ENCODE results near the gene RAP1GAP2. TPM values are rescaled to one million over a fixed set of nuclear protein-coding genes. Genes with fewer than 3 reads are reported as not detected.
A peak's percentile ranks its signal among the peaks of the same experiment; 100 is the strongest.

Gene RAP1GAP2
- total RNA-seq, 3 donors from 2014 or later, result 26.6 to 45.3 (median 43.3) TPM

DNA sequence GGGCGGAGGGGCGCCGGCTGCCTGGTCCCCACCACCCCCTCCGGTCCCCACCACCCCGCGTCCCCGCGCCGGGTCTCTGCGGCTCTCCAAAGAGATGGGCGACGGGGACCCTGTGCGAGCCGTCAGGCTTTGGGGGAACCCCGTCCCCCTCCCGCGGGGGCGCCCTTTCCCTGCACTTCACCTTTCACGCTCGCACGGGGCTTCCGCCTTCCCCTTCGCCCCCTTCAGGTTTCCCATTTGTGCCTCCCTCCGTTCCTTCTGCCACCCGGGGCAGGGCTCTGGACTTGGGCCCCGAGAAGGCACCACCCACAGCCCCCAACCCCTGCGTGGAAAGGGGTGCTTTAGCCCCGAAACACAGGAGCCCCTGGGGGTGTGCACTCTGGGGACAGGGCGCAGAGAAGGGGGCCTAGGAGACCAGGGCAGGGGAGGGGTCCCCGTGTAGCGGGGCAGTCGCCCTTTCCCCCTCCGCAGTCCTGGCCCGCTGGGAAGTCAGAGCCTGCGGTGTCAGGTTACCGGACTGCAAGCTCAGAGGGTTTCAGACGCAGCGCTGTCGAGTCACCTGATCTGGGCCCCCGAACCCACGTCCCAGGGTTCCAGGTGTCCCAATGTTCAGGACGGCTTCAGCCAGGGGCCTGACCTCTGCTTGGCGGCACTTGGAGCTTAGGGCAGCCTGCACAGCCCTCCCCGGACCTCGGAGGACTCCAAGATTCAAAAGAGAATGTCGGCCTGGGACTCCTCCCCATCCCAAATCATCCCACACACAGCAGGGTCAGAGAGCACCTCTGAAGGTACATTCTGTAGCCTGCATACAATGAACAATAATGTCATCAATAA, 40.1 kb upstream of the RAP1GAP2 start:
- intact Hi-C loops (cut with DNase I, micrococcal nuclease), result no loop called here
- Histone ChIP-seq H3K4me3 (peak overlapping the region; percentile 24), H3K4me1 (ENCODE audit: low read depth) (peaks cover 3% of the 10 kb centered on the region), H3K36me3 (ENCODE audit: low read depth) (no peaks in the 10 kb centered on the region), H3K9me3 (no peaks in the 10 kb centered on the region)
- peak; percentile 32 for ATAC-seq
- DNase-seq, result peak in 2 of 3 donors; percentile 49 to 53
- TF ChIP-seq, protein P1, sequence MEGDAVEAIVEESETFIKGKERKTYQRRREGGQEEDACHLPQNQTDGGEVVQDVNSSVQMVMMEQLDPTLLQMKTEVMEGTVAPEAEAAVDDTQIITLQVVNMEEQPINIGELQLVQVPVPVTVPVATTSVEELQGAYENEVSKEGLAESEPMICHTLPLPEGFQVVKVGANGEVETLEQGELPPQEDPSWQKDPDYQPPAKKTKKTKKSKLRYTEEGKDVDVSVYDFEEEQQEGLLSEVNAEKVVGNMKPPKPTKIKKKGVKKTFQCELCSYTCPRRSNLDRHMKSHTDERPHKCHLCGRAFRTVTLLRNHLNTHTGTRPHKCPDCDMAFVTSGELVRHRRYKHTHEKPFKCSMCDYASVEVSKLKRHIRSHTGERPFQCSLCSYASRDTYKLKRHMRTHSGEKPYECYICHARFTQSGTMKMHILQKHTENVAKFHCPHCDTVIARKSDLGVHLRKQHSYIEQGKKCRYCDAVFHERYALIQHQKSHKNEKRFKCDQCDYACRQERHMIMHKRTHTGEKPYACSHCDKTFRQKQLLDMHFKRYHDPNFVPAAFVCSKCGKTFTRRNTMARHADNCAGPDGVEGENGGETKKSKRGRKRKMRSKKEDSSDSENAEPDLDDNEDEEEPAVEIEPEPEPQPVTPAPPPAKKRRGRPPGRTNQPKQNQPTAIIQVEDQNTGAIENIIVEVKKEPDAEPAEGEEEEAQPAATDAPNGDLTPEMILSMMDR (IDR thresholded peaks at IDR 0.05), result no peak

DNA sequence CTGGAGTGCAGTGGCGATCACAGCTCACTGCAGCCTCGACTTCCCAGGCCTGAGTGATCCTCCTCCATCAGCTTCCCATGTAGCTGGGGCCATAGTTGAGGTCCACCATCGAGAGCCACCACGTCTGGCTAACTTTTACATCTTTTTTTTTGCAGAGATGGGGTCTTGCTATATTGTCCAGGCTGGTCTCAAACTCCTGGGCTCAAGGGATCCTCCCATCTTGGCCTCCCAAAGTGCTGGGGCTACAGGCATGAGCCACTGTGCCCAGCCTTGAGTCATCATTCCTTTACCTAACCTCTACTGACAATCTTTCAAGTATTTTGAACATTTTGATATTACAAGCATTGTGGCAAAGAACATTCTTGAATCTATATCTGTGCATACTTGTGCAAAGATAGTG, 37.4 kb upstream of the RAP1GAP2 start:
- ATAC-seq, result no peak
- TF ChIP-seq, protein P1 (IDR thresholded peaks at IDR 0.05), result no peak

DNA sequence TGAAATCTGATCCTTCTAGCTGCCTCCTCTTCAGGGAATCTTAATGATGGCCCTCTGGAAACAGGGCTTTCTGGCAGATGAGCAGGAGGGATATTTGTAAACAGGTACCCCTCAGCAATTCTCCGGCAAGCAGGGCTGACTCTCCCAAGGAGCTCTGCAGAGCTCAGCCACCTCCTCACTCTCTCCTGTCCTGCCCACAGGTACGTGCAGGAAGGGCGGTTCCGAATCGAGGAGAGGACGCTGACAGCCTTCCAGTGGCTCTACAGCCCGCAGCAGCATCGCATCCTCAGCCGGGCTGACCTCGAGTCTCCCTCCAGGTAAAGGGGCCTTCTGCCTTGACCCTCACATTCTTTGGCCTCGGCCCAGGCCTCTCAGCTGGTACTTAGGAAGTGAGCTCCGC, 26.1 kb upstream of the RAP1GAP2 start:
- intact Hi-C loops (cut with DNase I, micrococcal nuclease), result no loop called here
- no peaks in the 10 kb centered on the region for H3K9me3 ChIP-seq
- ATAC-seq (no peak), DNase-seq (no peak)
- no peaks in the 10 kb centered on the region for H3K36me3 ChIP-seq (ENCODE audit: low read depth)
- H3K4me3 ChIP-seq, result no peak overlapping the region
- TF ChIP-seq, protein P1 (IDR thresholded peaks at IDR 0.05), result no peak
- peaks cover 4% of the 10 kb centered on the region for H3K4me1 ChIP-seq (ENCODE audit: low read depth)

More for the DNA sequence above, 37.4 kb upstream of the RAP1GAP2 start:
- Histone ChIP-seq H3K4me1 (ENCODE audit: low read depth) (peaks cover 3% of the 10 kb centered on the region), H3K36me3 (ENCODE audit: low read depth) (no peaks in the 10 kb centered on the region), H3K9me3 (no peaks in the 10 kb centered on the region), H3K4me3 (no peak overlapping the region)
- no peak for DNase-seq
- intact Hi-C loops (cut with DNase I, micrococcal nuclease), result no loop called here

DNA sequence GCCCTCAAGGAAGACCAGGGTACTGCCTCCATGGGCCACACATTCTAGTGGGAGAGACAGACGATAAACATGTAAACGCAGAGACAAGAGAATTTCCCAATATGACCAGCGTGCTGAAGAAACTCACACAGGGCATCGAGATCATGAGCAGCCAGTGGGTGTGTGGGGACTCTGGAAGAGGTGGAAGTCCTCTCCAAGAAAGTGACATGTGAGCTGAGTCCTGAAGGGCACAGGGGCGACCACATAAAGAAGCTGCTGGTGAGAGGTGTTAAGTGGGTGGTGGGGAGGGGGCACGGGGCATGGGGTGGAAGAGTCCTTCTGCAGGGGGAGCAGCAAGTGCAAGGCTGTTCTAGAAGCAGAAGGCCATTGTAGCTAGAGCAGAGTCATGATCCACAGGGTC, 21.0 kb upstream of the RAP1GAP2 start:
- no peak for DNase-seq
- Histone ChIP-seq H3K4me1 (ENCODE audit: low read depth) (peaks cover 4% of the 10 kb centered on the region), H3K4me3 (no peak overlapping the region), H3K9me3 (no peaks in the 10 kb centered on the region), H3K36me3 (ENCODE audit: low read depth) (no peaks in the 10 kb centered on the region)
- ATAC-seq, result no peak
- TF ChIP-seq, protein P1 (IDR thresholded peaks at IDR 0.05), result no peak
- intact Hi-C loops (cut with DNase I, micrococcal nuclease), result no loop called here

DNA sequence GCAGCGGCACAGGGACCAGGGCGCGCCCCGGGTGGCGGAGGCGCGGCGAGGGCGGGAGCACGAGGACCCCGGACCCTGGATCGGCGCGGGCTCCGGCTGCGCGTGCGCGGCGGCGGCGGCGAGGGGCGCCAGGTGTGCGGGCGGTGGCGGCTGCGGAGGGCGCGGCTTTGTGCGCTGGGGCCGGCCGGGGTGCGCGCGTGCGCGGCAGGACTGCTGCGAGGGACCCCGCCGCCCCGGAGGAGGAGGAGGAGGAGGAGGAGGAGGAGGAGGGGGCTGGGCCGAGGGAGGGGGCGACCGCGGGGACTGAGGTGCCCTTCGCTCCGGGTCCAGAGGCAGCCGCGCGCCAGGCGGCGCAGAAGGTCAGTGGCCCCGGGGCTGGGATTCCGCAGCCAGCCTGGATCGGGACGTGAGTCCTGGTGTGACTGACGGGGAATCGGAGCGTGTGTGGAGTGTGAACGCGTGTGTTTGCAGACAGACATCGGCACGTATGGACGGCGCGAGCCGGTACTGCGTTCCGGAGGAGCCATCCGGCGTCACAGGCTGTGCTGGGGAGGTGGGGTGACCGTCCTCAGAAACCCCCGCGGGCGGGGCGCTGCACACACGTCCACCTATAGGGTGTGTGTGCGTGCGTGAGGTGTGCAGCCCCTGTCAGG, 19.5 kb upstream of the RAP1GAP2 start:
- peak in 1 of 3 donors; percentile 60 for DNase-seq
- Histone ChIP-seq H3K4me3 (no peak overlapping the region), H3K9me3 (no peaks in the 10 kb centered on the region), H3K36me3 (ENCODE audit: low read depth) (no peaks in the 10 kb centered on the region), H3K4me1 (ENCODE audit: low read depth) (peaks cover 4% of the 10 kb centered on the region)
- peak; percentile 60 for ATAC-seq
- TF ChIP-seq, protein P1 (IDR thresholded peaks at IDR 0.05), result no peak
- intact Hi-C loops (cut with DNase I, micrococcal nuclease), result no loop called here

Data from mucosa of descending colon (tissue), 3 donors.